ENCODE results near the gene SMIM23.

- TF ChIP-seq EZH2 (IDR thresholded peaks at IDR 0.05; ENCODE audit: borderline replicate concordance) (no peak), CTCF (IDR thresholded peaks at IDR 0.05; ENCODE audit: poor library complexity) (no peak)
Measured at GRCh38 chr5:171816666-171817065, 31.0 kb downstream of the SMIM23 start.
